ENCODE results near the gene CMKLR1. TPM values are rescaled to one million over a fixed set of nuclear protein-coding genes. Genes with fewer than 3 reads are reported as not detected.

Gene CMKLR1
- total RNA-seq, 1 donor from 2014 or later, result 0.44 TPM

DNA sequence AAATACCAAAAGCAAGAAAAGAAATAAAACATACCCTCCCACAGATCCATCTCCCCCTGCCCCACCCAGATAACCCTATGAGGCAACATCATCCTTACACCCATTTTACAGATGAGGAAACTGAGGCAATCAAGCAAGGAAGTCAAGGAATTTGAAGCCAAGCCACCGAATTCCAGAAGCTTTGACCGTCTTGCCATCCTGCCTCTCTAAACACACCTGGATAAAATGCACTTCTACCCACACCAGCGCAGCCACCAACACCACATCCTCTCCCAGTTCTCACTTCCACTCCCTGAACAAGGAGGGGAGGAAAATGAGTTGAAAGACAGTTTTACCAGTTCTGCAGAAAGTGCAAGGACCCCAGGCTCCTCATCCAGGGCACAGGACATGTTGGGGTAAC lies 13.6 kb downstream of the CMKLR1 start:
- H3K9me3 Mint-ChIP-seq, result no peaks in the 10 kb centered on the region
- DNase-seq (ENCODE audit: low read depth, low spot score), result no peak
- no peak overlapping the region for H3K27ac Mint-ChIP-seq (ENCODE audit: unreplicated experiment)
- peaks cover 21% of the 10 kb centered on the region for H3K27me3 Mint-ChIP-seq (ENCODE audit: low read depth)
- H3K4me1 Mint-ChIP-seq, result peaks cover 5% of the 10 kb centered on the region
- TF ChIP-seq, protein P1, sequence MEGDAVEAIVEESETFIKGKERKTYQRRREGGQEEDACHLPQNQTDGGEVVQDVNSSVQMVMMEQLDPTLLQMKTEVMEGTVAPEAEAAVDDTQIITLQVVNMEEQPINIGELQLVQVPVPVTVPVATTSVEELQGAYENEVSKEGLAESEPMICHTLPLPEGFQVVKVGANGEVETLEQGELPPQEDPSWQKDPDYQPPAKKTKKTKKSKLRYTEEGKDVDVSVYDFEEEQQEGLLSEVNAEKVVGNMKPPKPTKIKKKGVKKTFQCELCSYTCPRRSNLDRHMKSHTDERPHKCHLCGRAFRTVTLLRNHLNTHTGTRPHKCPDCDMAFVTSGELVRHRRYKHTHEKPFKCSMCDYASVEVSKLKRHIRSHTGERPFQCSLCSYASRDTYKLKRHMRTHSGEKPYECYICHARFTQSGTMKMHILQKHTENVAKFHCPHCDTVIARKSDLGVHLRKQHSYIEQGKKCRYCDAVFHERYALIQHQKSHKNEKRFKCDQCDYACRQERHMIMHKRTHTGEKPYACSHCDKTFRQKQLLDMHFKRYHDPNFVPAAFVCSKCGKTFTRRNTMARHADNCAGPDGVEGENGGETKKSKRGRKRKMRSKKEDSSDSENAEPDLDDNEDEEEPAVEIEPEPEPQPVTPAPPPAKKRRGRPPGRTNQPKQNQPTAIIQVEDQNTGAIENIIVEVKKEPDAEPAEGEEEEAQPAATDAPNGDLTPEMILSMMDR (conservative IDR thresholded peaks at IDR 0.05), result no peak
- no peak overlapping the region for H3K4me3 Mint-ChIP-seq
- H3K36me3 Mint-ChIP-seq (ENCODE audit: low read depth), result no peaks in the 10 kb centered on the region

DNA sequence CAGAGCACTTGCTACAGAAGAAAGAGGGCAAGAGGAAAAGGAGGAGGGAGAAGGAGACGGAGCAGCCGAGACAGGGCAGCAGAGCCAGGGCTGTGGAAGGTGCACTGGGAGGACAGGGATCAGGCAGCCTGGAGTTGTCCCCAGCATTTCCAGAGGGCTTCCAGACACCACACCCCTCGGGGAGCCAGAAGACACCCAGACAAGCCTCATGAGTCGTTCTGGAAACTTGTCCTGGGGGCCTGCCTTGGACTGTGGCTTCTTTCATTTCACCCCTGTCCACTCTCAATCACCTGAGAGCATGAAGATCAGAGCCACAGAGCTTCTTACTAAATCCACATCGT lies 14.1 kb downstream of the CMKLR1 start:
- no peak overlapping the region for H3K4me3 Mint-ChIP-seq
- H3K4me1 Mint-ChIP-seq, result peaks cover 5% of the 10 kb centered on the region
- no peaks in the 10 kb centered on the region for H3K36me3 Mint-ChIP-seq (ENCODE audit: low read depth)
- no peak for DNase-seq (ENCODE audit: low read depth, low spot score)
- TF ChIP-seq, protein P1 (conservative IDR thresholded peaks at IDR 0.05), result no peak
- H3K27me3 Mint-ChIP-seq (ENCODE audit: low read depth), result peaks cover 24% of the 10 kb centered on the region
- H3K9me3 Mint-ChIP-seq, result no peaks in the 10 kb centered on the region
- H3K27ac Mint-ChIP-seq (ENCODE audit: unreplicated experiment), result no peak overlapping the region

DNA sequence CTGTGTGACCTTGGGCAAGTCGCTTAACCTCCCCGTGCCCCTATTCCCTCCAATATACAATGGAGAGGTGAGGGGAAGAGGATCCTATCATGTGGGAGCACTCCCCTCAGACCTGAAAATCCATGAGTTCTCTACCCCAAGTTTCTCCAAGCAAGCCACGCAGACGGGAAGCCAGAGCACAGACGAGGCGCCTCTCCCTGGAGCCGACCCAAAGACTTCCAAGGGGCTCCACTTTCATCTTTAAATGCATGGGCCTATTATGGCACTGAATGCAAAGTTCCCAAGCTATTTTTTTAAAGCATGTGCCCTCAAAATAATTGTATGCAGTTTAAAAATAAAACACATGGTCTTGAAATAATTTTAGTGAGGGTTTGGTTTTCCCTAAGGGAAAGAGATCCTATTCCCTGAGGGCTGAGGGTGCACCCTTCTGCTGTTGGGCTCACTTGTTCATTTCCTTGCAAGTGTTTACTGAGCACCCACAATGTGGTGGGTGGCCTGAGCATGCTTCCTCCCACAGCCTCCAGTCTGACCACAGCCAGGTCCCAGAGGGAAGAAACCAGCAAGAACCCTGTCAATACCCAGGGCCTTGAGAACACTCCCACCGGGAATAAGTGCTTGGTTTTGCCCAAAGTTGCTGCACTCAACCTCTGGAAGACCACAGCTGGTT lies 14.6 kb downstream of the CMKLR1 start:
- H3K27me3 Mint-ChIP-seq (ENCODE audit: low read depth), result peaks cover 29% of the 10 kb centered on the region
- H3K4me1 Mint-ChIP-seq, result peaks cover 5% of the 10 kb centered on the region

DNA sequence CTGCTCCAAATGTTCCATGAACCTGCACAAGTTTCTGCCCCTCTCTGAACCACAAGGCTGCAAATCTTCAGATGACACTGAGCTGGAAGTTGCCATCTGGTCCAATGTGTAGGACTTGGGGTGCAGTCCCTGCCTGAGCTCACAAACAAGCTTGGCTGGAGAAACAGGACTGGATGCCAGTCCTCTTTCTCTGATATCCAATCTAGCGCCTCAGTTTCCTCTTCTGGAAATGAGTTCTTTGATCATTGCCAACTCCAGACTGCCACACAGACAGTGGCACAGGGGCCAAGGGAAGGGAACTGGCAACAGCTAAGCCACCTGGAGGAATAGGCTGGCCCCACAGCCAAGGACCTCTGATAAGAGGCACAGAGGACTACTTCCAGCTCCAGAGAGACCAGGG lies 15.5 kb downstream of the CMKLR1 start:
- TF ChIP-seq, protein P1 (conservative IDR thresholded peaks at IDR 0.05), result no peak
- H3K36me3 Mint-ChIP-seq (ENCODE audit: low read depth), result no peaks in the 10 kb centered on the region
- H3K27ac Mint-ChIP-seq (ENCODE audit: unreplicated experiment), result no peak overlapping the region
- no peak for DNase-seq (ENCODE audit: low read depth, low spot score)
- no peaks in the 10 kb centered on the region for H3K9me3 Mint-ChIP-seq
- H3K4me1 Mint-ChIP-seq, result peaks cover 10% of the 10 kb centered on the region
- H3K4me3 Mint-ChIP-seq, result no peak overlapping the region
- peaks cover 29% of the 10 kb centered on the region for H3K27me3 Mint-ChIP-seq (ENCODE audit: low read depth)

More for the DNA sequence above, 14.6 kb downstream of the CMKLR1 start:
- no peak overlapping the region for H3K4me3 Mint-ChIP-seq
- H3K27ac Mint-ChIP-seq (ENCODE audit: unreplicated experiment), result no peak overlapping the region
- TF ChIP-seq, protein P1 (conservative IDR thresholded peaks at IDR 0.05), result no peak
- no peaks in the 10 kb centered on the region for H3K9me3 Mint-ChIP-seq
- H3K36me3 Mint-ChIP-seq (ENCODE audit: low read depth), result no peaks in the 10 kb centered on the region
- DNase-seq (ENCODE audit: low read depth, low spot score), result no peak

DNA sequence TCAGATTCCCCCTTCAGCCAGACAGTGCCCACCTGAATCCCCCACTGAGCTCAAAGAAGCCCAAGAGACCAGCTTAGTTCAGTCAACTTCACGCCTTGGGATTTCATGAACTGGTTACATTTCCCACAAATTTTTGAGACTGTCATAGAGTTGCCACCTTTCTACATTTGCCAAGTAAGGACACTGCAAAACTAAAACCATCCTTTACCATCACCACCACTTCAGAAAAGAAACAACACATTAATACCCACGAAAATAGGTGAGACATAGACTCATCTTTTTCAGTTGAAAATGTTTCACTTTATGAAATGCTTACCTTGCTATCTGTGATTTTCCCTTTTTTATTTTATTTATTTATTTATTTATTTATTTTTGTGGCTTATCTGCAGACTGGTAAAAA lies 16.1 kb downstream of the CMKLR1 start:
- TF ChIP-seq, protein P1 (conservative IDR thresholded peaks at IDR 0.05), result no peak
- no peak for DNase-seq (ENCODE audit: low read depth, low spot score)
- Mint-ChIP-seq H3K4me1 (peaks cover 10% of the 10 kb centered on the region), H3K27me3 (ENCODE audit: low read depth) (peaks cover 29% of the 10 kb centered on the region), H3K27ac (ENCODE audit: unreplicated experiment) (no peak overlapping the region), H3K4me3 (no peak overlapping the region), H3K36me3 (ENCODE audit: low read depth) (no peaks in the 10 kb centered on the region), H3K9me3 (no peaks in the 10 kb centered on the region)
